ENCODE measurements around the gene ORAI1.

- TF ChIP-seq CTCF (CRISPR knock-in tag; IDR thresholded peaks at IDR 0.05) (no peak), POLR2A (IDR thresholded peaks at IDR 0.05; ENCODE audit: insufficient read depth in 1 of 2, low read depth in 2 of 2, low read length in 2 of 2) (no peak), ZFP41 (CRISPR knock-in tag; IDR thresholded peaks at IDR 0.05; ENCODE audit: borderline replicate concordance) (no peak), PRPF4 (IDR thresholded peaks at IDR 0.05; ENCODE audit: low read depth, low read length, poor library complexity, severe bottlenecking) (no peak), TARDBP (CRISPR knock-in tag; IDR thresholded peaks at IDR 0.05) (no peak), MEF2D (CRISPR knock-in tag; IDR thresholded peaks at IDR 0.05) (no peak), RFX1 (IDR thresholded peaks at IDR 0.05) (no peak), ZNF83 (CRISPR knock-in tag; IDR thresholded peaks at IDR 0.05; ENCODE audit: borderline replicate concordance) (no peak), RARA (CRISPR knock-in tag; IDR thresholded peaks at IDR 0.05) (no peak)
Measured at GRCh38 chr12:121630791-121631355, 4.5 kb downstream of the ORAI1 start.
